GM19025 (cell line): ENCODE measurements around the gene GRB10.

ENCODE experiments used
- ATAC-seq: cut with Tn5 transposase; IDR thresholded peaks from one replicate; pipeline ENCODE4 v1.9.1; 2021; ENCODE audit warnings: mild to moderate bottlenecking, low read depth, moderate library complexity; ENCODE audit not compliant: unreplicated experiment

Gene GRB10

GRCh38 chr7:50703654-50704053 is 79.0 kb downstream of the GRB10 start:
- ATAC-seq, result no peak

- ATAC-seq, result no peak
These were observed 83.6 kb downstream of the GRB10 start for GRCh38 chr7:50699143-50699542.

DNA sequence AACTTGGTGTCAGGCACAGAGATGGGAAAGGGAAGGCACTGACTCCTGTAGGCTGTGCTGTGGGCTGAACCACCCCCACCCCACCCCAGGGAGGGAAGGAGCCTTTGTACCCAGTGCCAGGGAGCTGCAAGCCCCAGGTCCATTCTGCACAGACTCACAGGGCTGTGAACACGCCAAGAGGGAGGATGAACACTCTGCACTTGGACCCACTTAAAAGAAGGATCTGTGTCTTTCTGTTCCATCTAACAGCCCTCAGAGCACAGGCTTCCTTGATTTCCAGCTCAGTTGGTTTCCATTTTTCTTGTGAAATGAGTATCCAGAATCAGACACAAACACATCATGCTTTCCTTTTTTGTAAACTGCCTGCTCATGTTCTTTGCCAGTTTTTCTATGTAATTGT is 84.9 kb downstream of the GRB10 start:
- no peak for ATAC-seq

GRCh38 chr7:50696810-50697582 is 85.7 kb downstream of the GRB10 start:
- no peak for ATAC-seq

DNA sequence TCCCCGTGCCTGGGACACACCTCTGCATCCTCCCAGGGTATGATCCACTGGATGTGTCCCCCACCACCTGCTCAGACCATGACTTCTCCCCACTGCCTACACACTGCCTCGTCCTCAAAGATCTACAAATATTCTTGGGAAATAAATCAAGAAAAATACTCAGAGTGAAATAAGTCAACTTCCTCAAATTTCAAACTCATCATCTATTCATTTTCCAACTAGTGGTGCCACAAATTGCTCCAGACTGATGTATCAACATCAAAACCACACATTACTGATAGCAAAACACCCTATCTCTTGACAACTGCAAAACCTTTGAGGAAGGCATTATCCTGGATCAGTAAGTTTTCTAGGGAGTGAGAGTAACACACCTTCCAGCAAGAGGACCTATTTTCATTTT is 87.7 kb downstream of the GRB10 start:
- no peak for ATAC-seq

DNA sequence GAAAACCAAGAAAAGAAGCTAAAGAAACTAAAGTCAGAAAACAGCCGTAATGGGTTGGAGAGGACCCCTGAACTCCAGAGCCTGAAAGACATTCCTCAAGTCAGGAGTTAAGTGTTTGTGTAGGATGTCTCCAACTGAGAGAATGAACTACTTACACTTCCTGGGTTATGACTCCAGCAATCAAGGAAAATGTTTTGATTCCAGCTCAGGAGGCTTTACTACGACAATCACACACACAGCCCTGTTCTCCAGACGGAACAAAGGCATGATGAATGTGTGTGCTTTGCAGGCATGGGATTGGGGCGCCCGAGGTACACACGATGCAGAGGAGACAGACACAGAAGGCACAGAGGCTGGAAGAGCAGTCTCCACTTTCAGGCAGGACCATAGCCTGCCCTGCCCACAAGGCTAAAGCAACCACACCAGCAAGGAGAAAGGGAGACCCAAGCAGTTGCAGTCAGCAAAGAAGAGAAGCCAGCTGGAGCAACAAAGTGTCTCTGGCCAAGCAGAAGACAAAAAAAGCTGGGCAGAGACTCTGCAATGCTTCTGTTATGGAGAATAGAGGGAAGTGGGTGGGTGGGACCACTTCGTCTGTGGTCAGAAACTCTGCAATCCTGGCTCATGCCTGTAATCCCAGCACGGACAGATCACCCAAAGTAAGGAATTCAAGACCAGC is 89.1 kb downstream of the GRB10 start:
- ATAC-seq, result no peak

GRCh38 chr7:50690541-50691011 is 92.1 kb downstream of the GRB10 start:
- ATAC-seq, result no peak

GRCh38 chr7:50688226-50688590 is 94.5 kb downstream of the GRB10 start:
- ATAC-seq, result no peak

DNA sequence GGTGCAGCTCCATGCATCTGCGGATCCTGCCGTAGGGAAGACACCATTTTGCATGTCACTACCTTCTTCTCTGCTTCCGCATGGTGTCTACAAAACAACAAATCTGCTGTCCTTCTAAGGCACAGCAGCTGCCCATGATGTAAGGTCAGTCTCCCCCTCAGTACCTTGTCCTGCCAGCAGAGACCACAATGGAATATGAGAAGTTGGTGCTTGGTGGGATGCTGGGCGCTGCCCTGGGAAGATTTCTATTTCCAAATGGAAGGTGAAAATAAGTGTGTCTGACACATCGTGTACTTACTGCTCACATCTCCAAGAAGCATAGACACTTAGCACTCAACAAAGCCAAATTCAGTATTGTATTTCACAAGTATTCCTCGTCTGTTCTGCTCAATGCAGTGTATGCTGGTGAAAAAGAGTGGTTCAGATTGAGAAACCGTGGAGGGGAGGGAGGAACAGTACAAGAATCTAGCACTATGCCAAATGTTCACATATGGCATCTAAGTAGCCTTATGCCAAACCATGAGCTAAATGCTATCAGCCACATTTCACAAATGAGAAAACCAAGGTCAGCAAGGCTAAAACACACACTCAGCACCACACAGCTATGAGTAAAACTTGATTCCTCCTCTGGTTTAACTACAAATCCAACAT is 95.0 kb downstream of the GRB10 start:
- ATAC-seq, result no peak

DNA sequence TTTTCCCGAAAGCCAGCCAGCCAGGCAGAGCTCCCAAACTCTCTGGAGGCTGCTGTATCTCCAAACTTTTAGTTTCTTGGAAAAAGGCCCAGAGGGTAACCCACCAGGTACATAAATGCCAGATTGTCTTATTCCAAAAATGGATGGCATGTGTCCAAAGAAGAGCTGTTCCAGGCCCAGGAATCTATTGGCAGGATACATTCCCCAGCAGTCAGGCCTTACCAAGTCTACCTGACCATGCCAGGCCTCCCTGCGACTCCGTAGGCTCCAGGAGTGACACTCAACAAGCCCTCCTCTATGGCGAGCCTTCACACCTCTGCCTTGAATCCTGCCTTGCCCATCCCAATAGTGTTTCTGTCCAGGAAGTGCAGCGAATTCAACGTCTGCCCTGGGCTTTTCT is 95.6 kb downstream of the GRB10 start:
- ATAC-seq, result no peak

DNA sequence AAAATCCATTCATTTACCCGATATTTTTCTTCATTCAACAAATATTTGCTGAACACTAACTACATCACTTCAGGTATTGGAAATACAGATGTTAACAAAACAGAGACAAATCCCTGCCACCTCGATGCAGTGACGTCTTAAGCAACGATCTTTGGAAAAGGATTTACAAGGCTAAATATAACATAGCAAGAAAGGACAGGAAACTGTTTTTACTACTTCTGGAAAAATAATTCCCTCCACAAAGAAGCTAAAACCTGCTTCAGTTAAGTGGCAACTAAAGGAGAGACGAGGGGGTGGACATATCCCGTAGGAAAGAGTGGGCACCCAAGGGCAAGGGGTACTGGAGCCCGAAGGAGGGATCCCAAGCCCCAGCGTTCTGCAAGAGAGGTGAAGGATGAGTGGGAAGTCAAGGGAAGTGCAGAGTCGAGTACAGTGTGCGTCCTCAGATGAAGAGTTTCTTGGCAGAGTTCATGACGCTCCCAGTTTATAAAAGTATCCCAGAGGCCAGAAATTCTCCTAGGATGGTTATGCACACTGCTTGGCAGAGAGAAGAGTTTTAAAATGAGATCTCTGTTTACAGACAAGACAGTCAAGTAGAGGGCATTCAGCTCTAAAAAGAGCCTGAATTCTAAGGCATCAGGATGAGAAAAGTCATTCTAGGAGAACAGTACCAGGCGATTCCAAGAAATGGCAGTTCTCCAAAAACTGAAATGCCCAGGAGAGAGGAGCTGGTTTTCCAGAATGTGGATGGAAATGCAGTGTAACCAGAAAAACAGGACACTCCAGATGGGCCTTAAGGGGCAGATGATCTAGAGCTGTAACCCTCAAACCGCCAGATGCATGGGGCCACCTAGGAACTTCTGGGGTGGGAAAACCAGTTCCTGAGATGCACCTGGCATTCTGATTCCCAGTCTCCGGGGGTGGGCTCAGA is 97.3 kb downstream of the GRB10 start:
- ATAC-seq, result no peak

DNA sequence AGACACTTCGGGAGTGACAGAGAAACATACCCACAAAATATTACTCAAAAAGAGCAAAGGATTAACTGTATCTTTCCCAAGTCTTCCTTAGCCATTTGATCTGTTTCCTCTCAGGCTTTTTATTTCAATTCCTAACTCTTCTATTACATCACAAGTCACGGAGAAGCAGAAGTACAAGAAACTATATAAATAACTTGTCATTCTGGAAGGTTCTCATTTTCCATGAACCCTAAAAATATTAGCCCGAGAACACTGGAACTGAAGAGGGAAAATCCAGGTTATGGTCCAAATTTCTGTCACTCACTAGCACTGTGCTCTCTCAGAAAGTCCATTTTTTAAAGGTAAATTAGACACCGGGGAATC is 98.0 kb downstream of the GRB10 start:
- ATAC-seq, result no peak

GRCh38 chr7:50684011-50684712 is 98.5 kb downstream of the GRB10 start:
- ATAC-seq, result no peak

DNA sequence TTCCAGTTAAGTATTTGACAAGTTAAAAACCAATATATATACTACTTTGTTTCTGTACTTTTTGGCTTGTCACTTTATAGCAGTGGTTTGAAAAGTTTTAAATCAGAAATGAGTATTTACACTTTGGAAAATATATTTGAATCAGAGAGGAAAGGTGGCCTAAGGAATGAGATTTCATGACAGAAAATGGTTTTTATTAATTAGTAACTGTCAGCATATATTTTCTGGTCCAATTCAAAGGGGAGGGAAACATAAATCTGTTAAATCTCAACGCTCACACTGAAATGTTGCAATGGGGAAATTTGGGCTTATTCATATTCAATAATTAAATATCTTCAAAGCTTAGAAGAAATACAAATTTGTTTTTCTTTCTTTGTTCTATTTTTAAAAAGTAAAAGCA is 100.1 kb downstream of the GRB10 start:
- ATAC-seq, result no peak

DNA sequence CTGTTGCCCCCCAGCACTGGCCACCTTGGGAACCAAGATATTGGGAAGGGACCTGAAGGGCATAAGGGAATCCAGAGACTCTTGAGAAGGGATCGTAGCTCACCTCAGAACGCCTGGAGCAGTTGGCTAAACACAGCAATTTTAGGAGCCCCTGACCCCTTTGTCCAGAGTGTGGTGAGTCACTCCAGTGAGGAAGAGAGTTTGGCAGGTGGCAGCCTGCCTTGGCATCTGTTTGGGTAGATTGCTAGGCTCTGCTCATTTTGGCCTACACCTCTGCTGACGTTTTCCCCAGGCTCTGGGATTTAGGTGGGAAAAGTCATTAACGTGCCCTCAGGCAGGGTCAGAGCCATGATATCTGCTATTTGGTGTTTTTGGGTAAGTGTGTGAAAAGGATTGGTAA is 100.6 kb downstream of the GRB10 start:
- ATAC-seq, result no peak

DNA sequence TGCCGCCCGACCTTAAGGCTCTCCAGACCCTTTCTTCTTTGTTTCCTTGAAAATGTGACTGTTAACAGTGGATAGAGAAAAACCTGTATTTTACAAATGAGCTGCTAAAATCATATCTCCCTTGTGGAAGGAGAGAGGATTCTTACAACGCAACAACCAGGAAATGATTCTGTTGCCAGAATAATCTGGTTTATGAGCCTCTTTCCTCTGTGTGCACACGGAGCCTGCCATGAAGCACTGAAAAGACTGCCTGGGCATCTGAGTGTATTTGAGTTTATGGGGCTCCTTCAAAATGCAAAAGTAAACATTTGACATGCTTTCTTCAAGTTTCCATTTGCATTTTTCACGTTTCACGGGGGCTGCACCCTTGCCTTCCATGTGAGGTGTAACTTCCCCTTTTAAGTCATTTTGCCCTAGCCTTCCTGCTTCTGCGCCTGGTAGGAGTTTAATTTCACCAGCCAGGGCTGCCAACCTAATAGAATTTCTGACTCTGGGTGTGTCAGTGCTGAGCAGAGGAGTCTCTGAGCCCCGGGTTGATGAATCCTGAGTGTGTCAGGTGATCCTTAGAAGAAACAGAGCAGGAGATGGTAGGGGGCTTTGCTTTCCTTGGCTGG is 101.2 kb downstream of the GRB10 start:
- ATAC-seq, result no peak

- ATAC-seq, result no peak
These were observed 103.3 kb downstream of the GRB10 start for GRCh38 chr7:50679218-50680007.

DNA sequence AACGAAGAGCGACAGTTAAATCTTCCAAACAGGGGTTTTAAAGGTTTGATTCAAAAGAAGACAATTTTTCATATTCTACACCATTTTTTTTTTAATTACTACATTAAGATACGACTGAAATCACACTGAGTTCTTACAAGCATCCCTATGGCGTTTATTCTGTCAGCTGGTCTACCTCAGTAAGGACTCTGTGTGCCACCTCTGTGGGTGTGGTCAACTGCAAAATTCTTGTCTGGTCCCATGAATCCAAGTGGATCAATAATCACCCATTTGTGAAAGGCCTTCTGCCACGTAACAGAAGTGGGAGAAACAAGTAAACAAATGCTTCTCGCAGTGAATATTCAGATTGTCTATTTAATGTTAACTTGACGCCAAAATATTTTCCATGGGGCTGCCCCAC is 104.1 kb downstream of the GRB10 start:
- ATAC-seq, result no peak

DNA sequence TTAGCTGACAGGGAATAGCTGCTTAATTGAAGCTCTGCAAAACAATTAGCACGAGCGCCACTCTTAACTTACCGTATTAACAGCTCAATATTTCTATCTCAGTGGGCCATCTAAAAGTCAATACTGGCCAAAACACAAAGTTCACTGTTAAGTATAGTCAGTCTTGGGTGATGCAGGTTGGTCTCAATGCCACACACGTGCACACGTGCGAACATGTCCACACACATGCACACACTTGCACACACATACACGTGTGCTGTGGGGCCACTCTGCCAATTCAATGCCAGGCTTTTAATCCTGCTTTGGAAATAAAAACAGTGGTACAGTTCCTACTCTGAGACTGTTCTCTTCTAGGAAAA is 105.1 kb downstream of the GRB10 start:
- no peak for ATAC-seq
